Suprapubic skin (tissue), 4 donors: ENCODE data around the gene SIRPA. TPM values are rescaled to one million over a fixed set of nuclear protein-coding genes. Genes with fewer than 3 reads are reported as not detected.

ENCODE experiments used
- DNase-seq, 2 donors: peaks; one replicate each; pipeline ENCODE4 v3.0.0-alpha.2; 2019; ENCODE audit warnings: low spot score in 2 of 2
- H3K27ac ChIP-seq: fragments of 200-600 bp; sonication (generic); one replicate; pipeline ENCODE4 v1.5.1; 2019
- H3K27me3 ChIP-seq: fragments of 200-600 bp; sonication (generic); one replicate; pipeline ENCODE4 v1.5.1; 2019
- H3K36me3 ChIP-seq: fragments of 200-600 bp; sonication (generic); one replicate; pipeline ENCODE4 v1.5.1; 2019
- H3K4me1 ChIP-seq: fragments of 200-600 bp; sonication (generic); one replicate; pipeline ENCODE4 v1.5.1; 2019
- H3K4me3 ChIP-seq: fragments of 200-600 bp; sonication (generic); one replicate; pipeline ENCODE4 v1.5.1; 2019; ENCODE audit warnings: mild to moderate bottlenecking
- H3K9me3 ChIP-seq: fragments of 200-600 bp; sonication (generic); one replicate; pipeline ENCODE4 v1.5.1; 2019
- CTCF ChIP-seq, 2 donors: fragments of 200-600 bp in 1 of 2; fragments of 450-650 bp in 1 of 2; sonication (generic) in 1 of 2; IDR thresholded peaks; one replicate each; pipeline ENCODE4 v1.5.1; 2016 to 2019; ENCODE audit warnings: antibody characterized with exemption in 2 of 2, mild to moderate bottlenecking in 1 of 2, moderate library complexity in 1 of 2
- EP300 ChIP-seq: sonication (generic); formaldehyde crosslinking; IDR thresholded peaks from one replicate; pipeline ENCODE4 v1.6.1; 2017; ENCODE audit warnings: antibody characterized with exemption
- POLR2A ChIP-seq, 2 donors: fragments of 450-650 bp; IDR thresholded peaks; one replicate each; pipeline ENCODE4 v1.6.1; 2017; ENCODE audit warnings: antibody characterized with exemption in 2 of 2, mild to moderate bottlenecking in 2 of 2, moderate library complexity in 2 of 2
- POLR2AphosphoS5 ChIP-seq, 3 donors: sonication (generic); formaldehyde crosslinking; IDR thresholded peaks; one replicate each; pipeline ENCODE4 v1.6.1; 2017; ENCODE audit warnings: antibody characterized with exemption in 3 of 3
- WGBS: methylation state at CpG from one replicate; pipeline ENCODE4 v1.1.5; 2018; 5-methylcytosine and 5-hydroxymethylcytosine counted together
- total RNA-seq, 4 donors: library from RNA; depleted of rRNA; stranded (reverse); fragments of >200 nt; gene quantifications; one replicate each; pipeline ENCODE4 v1.1.0, GENCODE V29; 2016

The SIRPA gene
- total RNA-seq, 4 donors from 2014 or later: 30.3 to 53.3 (median 47.3) TPM

GRCh38 chr20:1983301-1983700, 88.1 kb downstream of the SIRPA start:
- Histone ChIP-seq H3K4me3 (no peak overlapping the region), H3K27ac (no peak overlapping the region), H3K4me1 (no peaks in the 10 kb centered on the region), H3K27me3 (peaks cover 34% of the 10 kb centered on the region), H3K36me3 (no peaks in the 10 kb centered on the region), H3K9me3 (no peaks in the 10 kb centered on the region)
- DNase-seq: no peak
- TF ChIP-seq CTCF (IDR thresholded peaks at IDR 0.05) (no peak), EP300 (no peak), POLR2AphosphoS5 (IDR thresholded peaks at IDR 0.05) (no peak)
- 33% methylated on average over 4 of the region's 4 CpGs for WGBS

GRCh38 chr20:1987826-1988225, 92.6 kb downstream of the SIRPA start:
- no peaks in the 10 kb centered on the region for H3K4me1 ChIP-seq
- no peak for TF ChIP-seq CTCF (IDR thresholded peaks at IDR 0.05)
- no peak for TF ChIP-seq EP300
- TF ChIP-seq POLR2AphosphoS5 (IDR thresholded peaks at IDR 0.05): no peak
- TF ChIP-seq POLR2A (IDR thresholded peaks at IDR 0.05): no peak
- no peak overlapping the region for H3K4me3 ChIP-seq
- no peaks in the 10 kb centered on the region for H3K36me3 ChIP-seq
- no peak overlapping the region for H3K27ac ChIP-seq
- 24% methylated on average over 3 of the region's 3 CpGs for WGBS
- no peak for DNase-seq
- H3K9me3 ChIP-seq: no peaks in the 10 kb centered on the region
- peaks cover 42% of the 10 kb centered on the region for H3K27me3 ChIP-seq

Other genes starting within 250 kb of the SIRPA start
- gene SIRPG, start 237.6 kb upstream of the SIRPA start, total RNA-seq: not detected
- not detected for gene PDYN, start 98.7 kb downstream of the SIRPA start, total RNA-seq
- gene STK35, start 206.4 kb downstream of the SIRPA start, total RNA-seq: 10 to 100 TPM; 23.2 to 33.6 (median 25.2) TPM